ENCODE results near the gene RASGRF2.
"Not testable (repeated sequence)": the region's sequence is repeated elsewhere in the genome, so short reads cannot be mapped to it uniquely, and the experiment has no call there.

Gene RASGRF2

DNA sequence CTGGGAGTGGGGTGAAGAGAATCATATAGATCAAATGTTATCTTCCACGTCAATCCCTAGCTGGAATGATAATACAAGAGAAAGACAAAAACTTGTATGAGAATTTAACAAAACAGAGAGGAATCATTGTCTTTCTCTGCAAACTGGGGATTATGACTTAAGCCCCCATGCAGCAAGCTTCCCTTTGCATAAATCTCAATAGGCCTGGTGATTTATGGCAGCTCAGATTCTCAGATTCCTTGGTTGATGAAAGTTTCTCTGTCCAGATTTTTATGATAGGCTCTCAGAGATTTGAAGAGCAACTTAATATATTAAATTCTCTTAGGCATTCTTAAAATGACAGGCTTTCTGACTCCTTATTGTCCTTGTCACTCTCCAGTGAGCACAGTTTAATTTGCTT lies 56.0 kb downstream of the RASGRF2 start:
- in situ Hi-C loops (cut with MboI; ENCODE audit: low pct_unique_long_range_greater_than_20kb, low sequenced_read_pairs): no loop called here
- no peak for DNase-seq

DNA sequence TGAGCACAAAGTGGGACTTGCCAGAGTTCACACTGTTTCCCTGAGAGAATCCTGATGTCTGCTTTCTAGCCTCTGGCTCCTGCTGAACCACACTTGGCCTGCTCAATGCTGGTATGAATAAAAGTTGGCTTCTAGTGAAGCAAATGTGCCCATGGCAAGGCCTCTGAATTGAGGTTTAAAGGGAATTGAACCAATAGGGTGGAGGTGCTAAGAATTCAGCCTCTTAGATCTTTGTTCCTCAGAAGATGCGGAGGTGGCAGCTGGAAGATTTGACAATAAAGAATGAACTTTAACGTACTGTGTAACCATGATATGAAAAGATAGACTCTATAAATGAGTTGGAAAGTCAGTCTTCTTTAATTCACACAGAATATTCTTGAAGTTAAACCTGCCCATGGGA lies 57.2 kb downstream of the RASGRF2 start:
- in situ Hi-C loops (cut with MboI; ENCODE audit: low pct_unique_long_range_greater_than_20kb, low sequenced_read_pairs): no loop called here
- no peak for DNase-seq

GRCh38 chr5:81018608-81019007 lies 58.4 kb downstream of the RASGRF2 start:
- DNase-seq; in situ Hi-C loops (cut with MboI; ENCODE audit: low pct_unique_long_range_greater_than_20kb, low sequenced_read_pairs): not testable (repeated sequence)

DNA sequence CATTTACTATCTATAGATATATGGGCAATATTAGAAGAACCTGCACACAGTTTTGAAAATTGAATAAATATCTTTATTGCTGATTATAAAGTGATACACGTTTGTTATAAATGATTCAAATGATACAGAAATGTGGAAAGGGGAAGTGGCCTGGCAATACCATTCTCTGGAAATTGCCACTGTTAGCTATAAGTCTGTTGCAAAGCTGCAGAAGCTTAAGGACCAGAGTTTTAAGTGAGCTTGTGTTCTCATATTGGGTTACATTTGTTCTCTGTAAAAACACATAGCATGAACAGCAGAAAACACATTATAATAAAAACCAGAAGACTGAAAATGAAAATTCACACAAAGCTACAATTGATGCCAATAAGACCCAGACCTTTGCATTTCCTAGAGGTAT lies 59.6 kb downstream of the RASGRF2 start:
- DNase-seq: no peak
- in situ Hi-C loops (cut with MboI; ENCODE audit: low pct_unique_long_range_greater_than_20kb, low sequenced_read_pairs): no loop called here

DNA sequence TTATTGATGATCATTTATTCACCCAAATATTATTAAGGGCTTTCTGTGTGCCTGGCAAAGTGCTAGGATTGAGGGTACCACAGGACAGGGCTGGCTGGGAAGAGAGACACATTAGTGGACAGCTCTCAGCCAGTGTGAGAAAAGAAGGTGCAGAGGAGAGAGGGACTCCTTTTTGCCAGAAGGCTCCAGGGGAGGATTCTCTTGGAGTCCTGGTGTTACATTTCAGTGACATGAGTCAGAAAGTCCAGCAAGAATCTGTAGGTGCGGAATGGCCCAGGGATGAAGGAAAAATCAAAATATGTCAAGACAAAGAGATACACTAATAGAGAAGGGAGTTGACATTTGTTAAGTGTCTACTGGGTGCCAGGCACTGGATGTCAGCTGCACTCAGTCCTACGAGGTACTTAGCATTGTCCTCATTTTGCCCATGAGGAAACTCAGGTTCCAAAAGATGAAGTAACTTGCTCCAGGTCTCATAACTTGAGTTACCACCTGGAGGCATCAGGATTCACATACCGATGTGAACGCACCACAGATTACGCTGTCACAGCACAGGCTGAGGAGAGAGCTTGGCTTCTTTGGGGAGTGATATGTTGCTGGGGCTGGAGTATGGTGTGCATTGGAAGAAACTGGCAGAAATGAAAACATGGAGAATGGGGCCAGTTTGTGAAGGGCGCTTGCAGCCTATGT lies 60.5 kb downstream of the RASGRF2 start:
- in situ Hi-C loops (cut with MboI; ENCODE audit: low pct_unique_long_range_greater_than_20kb, low sequenced_read_pairs): no loop called here
- no peak for DNase-seq

GRCh38 chr5:81021486-81021885 lies 61.3 kb downstream of the RASGRF2 start:
- in situ Hi-C loops (cut with MboI; ENCODE audit: low pct_unique_long_range_greater_than_20kb, low sequenced_read_pairs): no loop called here
- no peak for DNase-seq

GRCh38 chr5:81021951-81022687 lies 62.0 kb downstream of the RASGRF2 start:
- in situ Hi-C loops (cut with MboI; ENCODE audit: low pct_unique_long_range_greater_than_20kb, low sequenced_read_pairs): no loop called here
- DNase-seq: no peak

DNA sequence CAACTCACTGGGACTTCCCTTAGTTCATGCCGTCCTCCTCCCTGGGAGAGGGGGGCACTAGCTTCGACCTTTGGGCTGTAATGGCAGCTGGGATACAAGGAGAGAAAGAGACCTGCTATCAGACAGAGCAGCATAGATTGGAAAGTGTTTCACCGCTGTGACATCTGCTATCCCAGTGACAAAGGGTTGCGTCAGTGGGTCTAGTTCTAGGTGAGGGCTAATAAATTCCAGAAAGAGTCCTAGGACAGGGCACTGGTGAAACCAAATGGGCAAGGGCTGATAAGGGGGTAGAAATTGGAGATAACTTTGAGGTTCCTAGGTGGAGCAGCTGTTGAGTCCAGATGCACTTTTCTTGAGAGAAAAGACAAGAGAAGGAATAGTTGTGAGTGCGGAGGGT lies 62.5 kb downstream of the RASGRF2 start:
- in situ Hi-C loops (cut with MboI; ENCODE audit: low pct_unique_long_range_greater_than_20kb, low sequenced_read_pairs): no loop called here
- no peak for DNase-seq

GRCh38 chr5:81023261-81023970 lies 63.3 kb downstream of the RASGRF2 start:
- in situ Hi-C loops (cut with MboI; ENCODE audit: low pct_unique_long_range_greater_than_20kb, low sequenced_read_pairs): no loop called here
- no peak for DNase-seq

DNA sequence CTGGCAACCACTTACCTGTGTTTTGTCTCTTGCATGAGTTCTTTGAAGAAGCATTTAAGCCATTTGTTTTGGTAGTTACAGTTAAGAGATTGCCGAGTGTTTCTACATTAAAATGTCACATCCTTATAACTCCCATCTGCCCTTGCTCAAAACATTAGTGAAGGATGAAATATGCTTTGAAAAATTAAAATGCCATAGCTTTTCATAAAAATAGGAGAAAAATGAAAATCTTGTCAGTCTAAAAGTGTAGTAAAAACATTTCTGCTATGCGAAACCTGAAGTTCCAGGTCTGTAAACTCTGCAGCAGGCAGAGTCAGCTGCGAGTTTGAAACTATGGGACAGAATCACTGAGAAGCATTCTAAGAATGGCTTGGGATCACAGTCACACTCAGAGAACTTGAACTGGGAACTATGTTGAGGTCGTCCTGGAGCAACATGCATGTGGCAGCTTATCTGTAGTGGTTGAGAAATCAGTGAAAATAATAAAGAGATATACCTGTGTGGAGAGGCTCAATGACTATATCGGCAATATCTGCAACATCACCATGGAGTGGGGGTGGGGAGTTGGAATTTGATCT lies 67.4 kb downstream of the RASGRF2 start:
- no peak for DNase-seq
- in situ Hi-C loops (cut with MboI; ENCODE audit: low pct_unique_long_range_greater_than_20kb, low sequenced_read_pairs): no loop called here

GRCh38 chr5:81028888-81029287 lies 68.7 kb downstream of the RASGRF2 start:
- DNase-seq; in situ Hi-C loops (cut with MboI; ENCODE audit: low pct_unique_long_range_greater_than_20kb, low sequenced_read_pairs): not testable (repeated sequence)

DNA sequence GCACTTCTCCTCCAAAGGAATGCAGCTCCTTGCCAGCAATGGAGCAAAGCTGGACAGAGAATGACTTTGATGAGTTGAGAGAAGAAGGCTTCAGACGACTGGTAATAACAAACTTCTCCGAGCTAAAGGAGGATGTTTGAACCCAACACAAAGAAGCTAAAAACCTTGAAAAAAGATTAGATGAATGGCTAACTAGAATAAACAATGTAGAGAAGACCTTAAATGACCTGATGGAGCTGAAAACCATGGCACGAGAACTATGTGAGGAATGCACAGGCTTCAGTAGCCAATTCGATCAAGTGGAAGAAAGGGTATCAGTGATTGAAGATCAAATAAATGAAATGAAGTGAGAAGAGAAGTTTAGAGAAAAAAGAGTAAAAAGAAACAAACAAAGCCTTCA lies 69.6 kb downstream of the RASGRF2 start:
- in situ Hi-C loops (cut with MboI; ENCODE audit: low pct_unique_long_range_greater_than_20kb, low sequenced_read_pairs); DNase-seq: not testable (repeated sequence)

DNA sequence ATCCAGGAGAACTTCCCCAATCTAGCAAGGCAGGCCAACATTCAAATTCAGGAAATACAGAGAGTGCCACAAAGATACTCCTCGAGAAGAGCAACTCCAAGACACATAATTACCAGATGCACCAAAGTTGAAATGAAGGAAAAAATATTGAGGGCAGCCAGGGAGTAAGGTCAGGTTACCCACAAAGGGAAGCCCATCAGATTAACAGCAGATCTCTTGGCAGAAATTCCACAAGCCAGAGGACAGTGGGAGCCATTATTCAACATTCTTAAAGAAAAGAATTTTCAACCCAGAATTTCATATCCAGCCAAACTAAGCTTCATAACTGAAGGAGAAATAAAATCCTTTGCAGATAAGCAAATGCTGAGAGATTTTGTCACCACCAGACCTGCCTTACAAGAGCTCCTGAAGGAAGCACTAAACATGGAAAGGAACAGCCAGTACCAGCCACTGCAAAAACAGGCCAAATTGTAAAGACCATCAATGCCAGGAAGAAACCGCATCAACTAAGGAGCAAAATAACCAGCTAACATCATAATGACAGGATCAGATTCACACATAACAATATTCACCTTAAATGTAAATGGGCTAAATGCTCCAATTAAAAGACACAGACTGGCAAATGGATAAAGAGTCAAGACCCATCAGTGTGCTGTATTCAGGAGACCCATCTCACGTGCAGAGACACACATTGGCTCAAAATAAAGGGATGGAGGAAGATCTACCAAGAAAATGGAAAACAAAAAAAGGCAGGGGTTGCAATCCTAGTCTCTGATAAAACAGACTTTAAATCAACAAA lies 70.3 kb downstream of the RASGRF2 start:
- DNase-seq; in situ Hi-C loops (cut with MboI; ENCODE audit: low pct_unique_long_range_greater_than_20kb, low sequenced_read_pairs): not testable (repeated sequence)

- in situ Hi-C loops (cut with MboI; ENCODE audit: low pct_unique_long_range_greater_than_20kb, low sequenced_read_pairs): no loop called here
- DNase-seq: no peak
These were observed 75.4 kb downstream of the RASGRF2 start for GRCh38 chr5:81035522-81035921.

GRCh38 chr5:81038495-81038894 lies 78.3 kb downstream of the RASGRF2 start:
- no peak for DNase-seq
- in situ Hi-C loops (cut with MboI; ENCODE audit: low pct_unique_long_range_greater_than_20kb, low sequenced_read_pairs): no loop called here

- DNase-seq: no peak
- in situ Hi-C loops (cut with MboI; ENCODE audit: low pct_unique_long_range_greater_than_20kb, low sequenced_read_pairs): no loop called here
These were observed 84.7 kb downstream of the RASGRF2 start for GRCh38 chr5:81044868-81045267.

- no peak for DNase-seq
- in situ Hi-C loops (cut with MboI; ENCODE audit: low pct_unique_long_range_greater_than_20kb, low sequenced_read_pairs): no loop called here
These were observed 85.2 kb downstream of the RASGRF2 start for GRCh38 chr5:81045389-81045807.

DNA sequence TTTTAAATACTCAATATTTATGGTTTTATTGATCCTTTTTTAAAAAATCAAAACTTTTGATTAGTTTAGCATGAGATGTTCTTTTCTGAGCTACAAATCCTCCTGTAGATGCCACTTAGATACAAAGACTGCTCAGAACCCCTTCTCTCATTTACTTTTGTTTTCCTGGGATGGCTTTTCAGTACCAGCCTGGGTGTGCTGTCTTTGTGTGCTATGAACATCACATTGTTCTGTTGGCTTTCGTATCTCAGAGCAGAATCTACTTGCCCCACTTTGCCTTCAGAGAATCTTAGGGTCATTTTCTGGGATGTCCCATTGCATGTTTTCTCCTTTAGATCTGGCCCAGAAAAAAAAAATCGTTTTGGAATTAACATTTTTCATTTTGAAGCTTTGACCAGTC lies 85.9 kb downstream of the RASGRF2 start:
- in situ Hi-C loops (cut with MboI; ENCODE audit: low pct_unique_long_range_greater_than_20kb, low sequenced_read_pairs): no loop called here
- DNase-seq: no peak

DNA sequence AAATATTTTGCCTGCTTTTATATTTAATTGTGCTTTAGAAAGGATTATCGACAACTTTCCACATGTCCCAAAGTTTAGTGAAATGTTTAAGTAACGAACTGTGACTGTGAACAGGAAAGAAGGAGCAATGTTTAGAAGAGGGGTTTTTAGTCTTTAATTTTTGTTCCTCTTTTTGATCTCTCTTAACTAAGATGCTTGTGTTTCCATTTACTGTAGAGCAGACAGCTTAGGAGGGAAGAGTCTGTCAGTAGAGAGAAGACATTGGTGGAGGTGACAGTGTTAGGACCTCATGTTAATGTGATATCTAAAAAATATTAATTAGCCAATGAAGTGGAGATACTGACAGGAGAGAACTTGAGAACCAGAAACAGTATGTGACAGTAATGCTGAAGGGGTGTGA lies 92.2 kb downstream of the RASGRF2 start:
- DNase-seq: no peak
- in situ Hi-C loops (cut with MboI; ENCODE audit: low pct_unique_long_range_greater_than_20kb, low sequenced_read_pairs): no loop called here
